Measurements from ENCODE around the gene LGI4. TPM values are rescaled to one million over a fixed set of nuclear protein-coding genes. Genes with fewer than 3 reads are reported as not detected.

The LGI4 gene
- total RNA-seq, 1 experiment from 2014 or later = 0.32 TPM

DNA sequence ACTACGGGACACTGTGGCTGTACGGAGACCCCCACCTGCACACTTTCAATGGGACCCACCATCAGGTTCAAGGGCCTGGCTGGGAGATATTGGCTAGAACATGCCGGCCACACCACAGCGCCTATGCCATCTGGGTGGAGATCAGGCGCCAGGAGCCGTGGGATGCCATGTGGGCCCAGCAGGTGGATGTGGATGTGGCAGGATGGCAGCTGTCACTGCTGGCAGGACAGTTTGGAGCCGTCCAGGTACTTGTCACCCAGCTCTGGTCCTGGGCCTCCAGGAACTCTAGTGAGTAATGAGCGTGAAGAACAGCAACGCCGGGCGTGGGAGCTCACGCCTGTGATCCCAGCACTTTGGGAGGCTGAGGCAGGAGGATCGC is 35.0 kb downstream of the LGI4 start (continued):
- TF ChIP-seq, protein P1, sequence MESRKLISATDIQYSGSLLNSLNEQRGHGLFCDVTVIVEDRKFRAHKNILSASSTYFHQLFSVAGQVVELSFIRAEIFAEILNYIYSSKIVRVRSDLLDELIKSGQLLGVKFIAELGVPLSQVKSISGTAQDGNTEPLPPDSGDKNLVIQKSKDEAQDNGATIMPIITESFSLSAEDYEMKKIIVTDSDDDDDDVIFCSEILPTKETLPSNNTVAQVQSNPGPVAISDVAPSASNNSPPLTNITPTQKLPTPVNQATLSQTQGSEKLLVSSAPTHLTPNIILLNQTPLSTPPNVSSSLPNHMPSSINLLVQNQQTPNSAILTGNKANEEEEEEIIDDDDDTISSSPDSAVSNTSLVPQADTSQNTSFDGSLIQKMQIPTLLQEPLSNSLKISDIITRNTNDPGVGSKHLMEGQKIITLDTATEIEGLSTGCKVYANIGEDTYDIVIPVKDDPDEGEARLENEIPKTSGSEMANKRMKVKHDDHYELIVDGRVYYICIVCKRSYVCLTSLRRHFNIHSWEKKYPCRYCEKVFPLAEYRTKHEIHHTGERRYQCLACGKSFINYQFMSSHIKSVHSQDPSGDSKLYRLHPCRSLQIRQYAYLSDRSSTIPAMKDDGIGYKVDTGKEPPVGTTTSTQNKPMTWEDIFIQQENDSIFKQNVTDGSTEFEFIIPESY (IDR thresholded peaks at IDR 0.05; ENCODE audit: extremely low read depth, insufficient replicate concordance, low read length) = no peak

DNA sequence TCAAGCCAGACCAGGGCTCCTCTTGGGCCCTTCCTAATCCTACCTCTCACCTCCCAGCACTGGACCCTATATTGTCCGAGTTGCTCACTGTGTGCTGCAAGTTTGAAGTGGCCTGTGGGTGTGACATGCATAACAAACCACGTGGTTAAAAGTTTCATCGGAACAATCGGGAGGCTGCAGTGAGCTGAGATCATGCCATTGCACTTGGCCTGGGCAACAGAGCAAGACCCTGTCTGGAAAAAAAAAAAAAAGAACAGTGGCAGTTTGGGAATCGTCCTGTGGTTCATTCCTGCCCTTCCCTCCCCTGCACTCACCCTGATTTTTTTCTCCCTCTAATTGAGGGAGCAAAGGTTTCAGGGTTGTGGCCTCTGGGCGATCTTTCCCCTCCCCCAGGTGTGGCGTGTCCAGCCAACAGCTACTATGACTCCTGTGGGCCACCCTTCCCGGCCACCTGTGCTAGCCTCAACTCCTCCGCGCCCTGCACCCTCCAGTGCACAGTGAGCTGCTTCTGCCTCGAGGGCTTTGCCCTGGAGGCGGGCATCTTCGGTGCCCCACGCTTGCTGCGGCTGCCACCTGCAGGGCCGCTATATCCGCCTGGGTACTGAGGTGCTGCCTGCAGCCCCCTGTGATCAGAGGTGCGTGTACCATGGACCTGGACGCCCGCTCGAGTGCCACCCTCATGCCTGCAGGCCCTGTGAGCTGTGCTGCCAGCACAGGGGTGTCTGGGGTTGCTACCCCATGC is 35.5 kb downstream of the LGI4 start:
- H3K4me3 ChIP-seq (replicated peaks in 1 of 2; ENCODE audit: low read depth in 1 of 2, low read length in 2 of 2) = no peak overlapping the region
- no peak overlapping the region for H3K27ac ChIP-seq (ENCODE audit: low read depth, low read length)
- H4K20me1 ChIP-seq (ENCODE audit: insufficient read depth) = no peaks in the 10 kb centered on the region
- H3K27me3 ChIP-seq (ENCODE audit: insufficient read depth, low read length) = no peaks in the 10 kb centered on the region
- no peak for ATAC-seq
- no peaks in the 10 kb centered on the region for H3K79me2 ChIP-seq (ENCODE audit: insufficient read depth, low read length)
- intact Hi-C loops (cut with micrococcal nuclease) = no loop called here
- ChIA-PET CTCF (interaction anchor here (0.7 kb wide), 1 partner anchor 9 kb away, joined by 3 read pairs; no protein-coding TSS in a partner anchor), RAD21 (ENCODE audit: low non-redundant PET in 1 of 2, low total read pairs in 2 of 2, uncharacterized antibody in 2 of 2, unreplicated experiment in 2 of 2) (no interaction called here), POLR2A (no interaction called here)
- no peak overlapping the region for H3K9ac ChIP-seq (ENCODE audit: low read length)
- no peak overlapping the region for H3K4me2 ChIP-seq (ENCODE audit: low read length)
- TF ChIP-seq POLR2AphosphoS5 (IDR thresholded peaks at IDR 0.05; ENCODE audit: low read depth, low read length) (no peak), POLR2A (IDR thresholded peaks at IDR 0.05; ENCODE audit: borderline replicate concordance, extremely low read depth, insufficient read depth, insufficient read length) (no peak), EZH2phosphoT487 (IDR thresholded peaks at IDR 0.05; ENCODE audit: borderline replicate concordance) (no peak), ZFX (IDR thresholded peaks at IDR 0.05) (no peak), JUND (IDR thresholded peaks at IDR 0.05) (no peak), SRF (IDR thresholded peaks at IDR 0.05; ENCODE audit: low read depth) (no peak), SIN3A (IDR thresholded peaks at IDR 0.05; ENCODE audit: low read depth) (no peak), CEBPB (IDR thresholded peaks at IDR 0.05; ENCODE audit: low read depth) (no peak), EGR1 (IDR thresholded peaks at IDR 0.05; ENCODE audit: low read depth) (no peak), ZNF274 (IDR thresholded peaks at IDR 0.05; ENCODE audit: low read depth, low read length) (no peak), SP1 (IDR thresholded peaks at IDR 0.05; ENCODE audit: low read depth) (no peak), RAD21 (IDR thresholded peaks at IDR 0.05; ENCODE audit: low read depth) (no peak), ELF1 (IDR thresholded peaks at IDR 0.05; ENCODE audit: borderline replicate concordance, low read depth) (no peak), ATF3 (IDR thresholded peaks at IDR 0.05) (no peak), EZH2 (IDR thresholded peaks at IDR 0.05) (no peak)
- TF ChIP-seq, protein P2, sequence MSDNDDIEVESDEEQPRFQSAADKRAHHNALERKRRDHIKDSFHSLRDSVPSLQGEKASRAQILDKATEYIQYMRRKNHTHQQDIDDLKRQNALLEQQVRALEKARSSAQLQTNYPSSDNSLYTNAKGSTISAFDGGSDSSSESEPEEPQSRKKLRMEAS (IDR thresholded peaks at IDR 0.05) = no peak
- no peak for DNase-seq (ENCODE audit: low read depth, low spot score)
- H3K9me3 ChIP-seq (ENCODE audit: control insufficient read depth in 1 of 2, insufficient read depth in 1 of 2, low read depth in 1 of 2, low read length in 2 of 2) = no peaks in the 10 kb centered on the region
- no peaks in the 10 kb centered on the region for H3K36me3 ChIP-seq (ENCODE audit: control insufficient read depth in 1 of 2, insufficient read depth in 2 of 2, low read length in 2 of 2)
- H3K4me1 ChIP-seq (ENCODE audit: control insufficient read depth in 1 of 2, insufficient read depth in 2 of 2, low read length in 2 of 2) = no peaks in the 10 kb centered on the region
- no peaks in the 10 kb centered on the region for H3K9me2 ChIP-seq (ENCODE audit: insufficient read depth)
- no TSS peak for BruUV-seq (replicated peaks)
- no peak overlapping the region for H2AFZ ChIP-seq (ENCODE audit: low read depth, low read length, poor library complexity, severe bottlenecking)
